GM12865 (cell line): ENCODE data around the gene GLP2R.

Experiments used
- DNase-seq: peaks from one replicate; pipeline ENCODE4 v3.0.0; 2010; ENCODE audit warnings: low read depth
- H3K4me3 ChIP-seq: 2 replicates; pipeline ENCODE4 v1.5.1; 2011; ENCODE audit warnings: mild to moderate bottlenecking, low read depth, low read length, control low read depth
- TF ChIP-seq, protein P1 (sequence below): IDR thresholded peaks from 2 replicates; pipeline ENCODE4 v1.5.1; 2011; ENCODE audit warnings: low read length, control low read depth, low read depth, inconsistent platforms; ENCODE audit not compliant: insufficient read depth; ENCODE audit errors: missing control alignments

GLP2R gene

DNA sequence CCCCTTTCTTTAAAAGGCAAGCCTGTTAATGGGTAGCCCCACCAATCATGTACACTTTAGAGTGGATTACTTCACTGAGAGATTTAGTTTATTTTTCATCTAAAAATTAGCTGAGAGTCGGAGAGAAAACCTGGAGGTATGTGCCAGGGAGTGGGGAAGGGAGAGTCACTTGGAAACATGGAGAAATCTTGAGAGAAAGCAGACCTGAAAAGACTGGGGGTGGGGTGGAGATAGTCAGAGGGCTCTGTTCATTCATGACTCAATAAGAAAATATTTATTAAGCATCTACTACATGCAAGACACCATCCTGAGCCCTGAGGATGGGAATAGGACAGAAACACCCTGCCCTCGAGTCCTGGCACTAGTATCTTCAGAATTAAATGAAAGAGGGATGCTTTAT is 106.8 kb downstream of the GLP2R start:
- TF ChIP-seq, protein P1, sequence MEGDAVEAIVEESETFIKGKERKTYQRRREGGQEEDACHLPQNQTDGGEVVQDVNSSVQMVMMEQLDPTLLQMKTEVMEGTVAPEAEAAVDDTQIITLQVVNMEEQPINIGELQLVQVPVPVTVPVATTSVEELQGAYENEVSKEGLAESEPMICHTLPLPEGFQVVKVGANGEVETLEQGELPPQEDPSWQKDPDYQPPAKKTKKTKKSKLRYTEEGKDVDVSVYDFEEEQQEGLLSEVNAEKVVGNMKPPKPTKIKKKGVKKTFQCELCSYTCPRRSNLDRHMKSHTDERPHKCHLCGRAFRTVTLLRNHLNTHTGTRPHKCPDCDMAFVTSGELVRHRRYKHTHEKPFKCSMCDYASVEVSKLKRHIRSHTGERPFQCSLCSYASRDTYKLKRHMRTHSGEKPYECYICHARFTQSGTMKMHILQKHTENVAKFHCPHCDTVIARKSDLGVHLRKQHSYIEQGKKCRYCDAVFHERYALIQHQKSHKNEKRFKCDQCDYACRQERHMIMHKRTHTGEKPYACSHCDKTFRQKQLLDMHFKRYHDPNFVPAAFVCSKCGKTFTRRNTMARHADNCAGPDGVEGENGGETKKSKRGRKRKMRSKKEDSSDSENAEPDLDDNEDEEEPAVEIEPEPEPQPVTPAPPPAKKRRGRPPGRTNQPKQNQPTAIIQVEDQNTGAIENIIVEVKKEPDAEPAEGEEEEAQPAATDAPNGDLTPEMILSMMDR, result no peak
- H3K4me3 ChIP-seq, result no peak overlapping the region
- DNase-seq, result no peak

GRCh38 chr17:9934331-9934730 is 108.6 kb downstream of the GLP2R start:
- TF ChIP-seq, protein P1, result no peak
- H3K4me3 ChIP-seq, result no peak overlapping the region
- DNase-seq, result no peak

DNA sequence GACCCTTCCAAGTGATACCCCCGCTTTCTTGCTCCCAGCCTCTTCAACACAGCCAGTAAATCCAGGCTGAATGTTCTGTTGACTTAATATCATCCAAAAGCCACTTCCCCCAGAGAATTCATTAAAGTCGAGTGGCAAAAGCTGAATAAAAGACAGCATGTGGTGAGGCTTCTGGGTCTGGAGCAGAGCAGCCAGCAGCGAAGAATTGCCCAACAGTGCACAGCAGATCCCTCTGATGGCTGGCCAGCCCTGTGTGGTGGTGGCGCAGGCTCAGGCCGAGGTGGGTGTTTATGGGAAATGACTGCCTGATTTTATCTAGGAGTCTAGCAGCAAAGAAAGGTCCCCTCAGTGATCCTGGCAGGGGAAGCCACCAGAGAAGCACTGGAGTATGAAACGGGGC is 109.7 kb downstream of the GLP2R start:
- DNase-seq, result no peak
- TF ChIP-seq, protein P1, result no peak
- H3K4me3 ChIP-seq, result no peak overlapping the region

GRCh38 chr17:9936095-9936494 is 110.4 kb downstream of the GLP2R start:
- TF ChIP-seq, protein P1, result no peak
- H3K4me3 ChIP-seq, result no peak overlapping the region

DNA sequence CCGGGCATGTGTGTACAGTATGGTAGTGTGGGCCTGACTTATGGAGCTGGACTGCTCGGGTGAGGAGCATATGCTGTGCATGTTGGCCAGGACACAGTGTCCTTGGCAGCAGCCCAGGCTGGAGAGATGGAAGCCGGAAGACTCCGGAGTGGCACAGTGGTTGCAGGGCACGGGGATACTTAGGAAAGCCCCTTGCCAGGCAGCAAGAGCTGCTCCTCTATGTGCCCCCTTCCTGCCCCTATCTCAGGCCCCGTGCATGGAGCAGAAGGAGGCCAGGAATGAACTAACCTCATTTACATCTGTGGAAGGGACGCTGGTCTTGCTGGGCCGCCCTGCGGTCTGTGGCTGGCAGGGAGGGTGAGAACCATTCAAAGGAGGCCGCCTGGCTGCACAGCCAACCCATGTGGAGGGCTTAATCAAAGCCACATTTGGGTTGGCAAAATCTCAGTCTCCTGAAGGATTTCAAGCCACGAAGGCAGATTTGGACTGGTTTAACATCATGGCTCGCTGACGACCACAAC is 111.6 kb downstream of the GLP2R start:
- H3K4me3 ChIP-seq, result no peak overlapping the region
- DNase-seq, result no peak
- TF ChIP-seq, protein P1, result no peak

More at GRCh38 chr17:9936095-9936494, 110.4 kb downstream of the GLP2R start:
- no peak for DNase-seq

DNA sequence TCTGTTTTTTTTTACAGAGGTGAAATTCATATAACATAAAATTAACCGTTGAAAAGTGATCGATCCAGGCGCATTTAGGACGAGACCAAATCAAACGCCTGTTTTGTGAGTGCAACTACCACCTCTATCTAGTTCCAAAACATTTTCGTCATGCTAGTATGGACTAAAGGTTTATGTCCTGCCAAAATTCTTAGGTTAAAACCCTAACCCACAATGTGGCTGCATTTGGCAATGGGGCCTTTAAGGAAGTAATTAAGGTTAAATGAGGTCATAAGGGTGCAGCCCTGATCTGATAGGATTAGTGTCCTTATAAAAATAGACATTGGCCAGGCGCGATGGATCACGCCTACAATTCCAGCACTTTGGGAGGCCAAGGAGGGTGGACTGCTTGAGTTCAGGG is 112.2 kb downstream of the GLP2R start:
- no peak for DNase-seq
- no peak overlapping the region for H3K4me3 ChIP-seq
- TF ChIP-seq, protein P1, result no peak

DNA sequence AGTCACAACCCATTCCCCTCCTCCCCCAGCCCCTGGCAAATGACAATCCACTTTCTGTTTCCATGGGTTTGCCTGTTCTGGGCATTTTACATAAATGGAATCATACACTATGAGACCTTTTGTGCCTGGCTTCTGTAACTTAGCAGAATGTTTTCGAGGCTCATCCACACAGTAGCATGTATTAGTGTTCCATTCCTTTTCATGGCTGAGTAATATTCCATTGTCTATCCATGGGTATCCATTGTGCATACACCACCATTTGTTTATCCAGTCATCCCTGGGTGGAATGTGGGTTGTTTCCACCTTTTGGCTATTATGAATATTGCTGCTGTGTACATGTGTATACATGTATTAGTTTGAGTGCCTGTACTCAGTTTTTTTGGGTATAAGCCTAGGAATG is 113.0 kb downstream of the GLP2R start:
- TF ChIP-seq, protein P1, result no peak
- H3K4me3 ChIP-seq, result no peak overlapping the region
- DNase-seq, result no peak
